Nucleus accumbens (tissue), 56 donors: ENCODE results near the gene ARHGEF19.
"Not testable (repeated sequence)": the region's sequence is repeated elsewhere in the genome, so short reads cannot be mapped to it uniquely, and the experiment has no call there.

ENCODE experiments used
- DNase-seq, 56 donors: peaks; one replicate each; lab custom pipeline; 2025; lab: John Stamatoyannopoulos, UW

ARHGEF19 gene

GRCh38 chr1:16172218-16172830 is 40.1 kb downstream of the ARHGEF19 start:
- DNase-seq: no peak

- no peak for DNase-seq
These were observed 40.9 kb downstream of the ARHGEF19 start for GRCh38 chr1:16171314-16172151.

GRCh38 chr1:16170283-16170673 is 42.2 kb downstream of the ARHGEF19 start:
- no peak for DNase-seq

GRCh38 chr1:16168622-16169360 is 43.7 kb downstream of the ARHGEF19 start:
- DNase-seq: no peak

GRCh38 chr1:16168144-16168495 is 44.3 kb downstream of the ARHGEF19 start:
- DNase-seq: not testable (repeated sequence)

GRCh38 chr1:16167331-16168143 is 44.9 kb downstream of the ARHGEF19 start:
- DNase-seq: peak in 2 of 56 donors; percentile 16 to 51

- no peak for DNase-seq
These were observed 46.3 kb downstream of the ARHGEF19 start for GRCh38 chr1:16166117-16166516.

- no peak for DNase-seq
These were observed 46.9 kb downstream of the ARHGEF19 start for GRCh38 chr1:16165548-16165947.

- no peak for DNase-seq
These were observed 47.4 kb downstream of the ARHGEF19 start for GRCh38 chr1:16165073-16165364.

- no peak for DNase-seq
These were observed 48.0 kb downstream of the ARHGEF19 start for GRCh38 chr1:16164213-16165072.

- DNase-seq: not testable (repeated sequence)
These were observed 48.7 kb downstream of the ARHGEF19 start for GRCh38 chr1:16163608-16164212.

GRCh38 chr1:16162163-16162822 is 50.2 kb downstream of the ARHGEF19 start:
- DNase-seq: no peak

- no peak for DNase-seq
These were observed 50.7 kb downstream of the ARHGEF19 start for GRCh38 chr1:16161717-16162116.

GRCh38 chr1:16158993-16159831 is 53.2 kb downstream of the ARHGEF19 start:
- no peak for DNase-seq

- no peak for DNase-seq
These were observed 54.4 kb downstream of the ARHGEF19 start for GRCh38 chr1:16158025-16158424.

GRCh38 chr1:16156848-16157495 is 55.5 kb downstream of the ARHGEF19 start:
- peak in 4 of 56 donors; percentile 7 to 26 (median 19) for DNase-seq
